SK-N-MC (cell line): ENCODE results near the gene THOC3.
"Not testable (repeated sequence)": the region's sequence is repeated elsewhere in the genome, so short reads cannot be mapped to it uniquely, and the experiment has no call there.

Experiments used
- EZH2 ChIP-seq: fragments of 200-600 bp; sonication (generic); IDR thresholded peaks from one replicate; pipeline ENCODE4 v1.6.1; 2017; ENCODE audit warnings: antibody characterized with exemption
- POLR2AphosphoS5 ChIP-seq: IDR thresholded peaks from 2 replicates; pipeline ENCODE4 v1.6.1; 2012; ENCODE audit warnings: mild to moderate bottlenecking, low read depth, low read length, borderline replicate concordance

DNA sequence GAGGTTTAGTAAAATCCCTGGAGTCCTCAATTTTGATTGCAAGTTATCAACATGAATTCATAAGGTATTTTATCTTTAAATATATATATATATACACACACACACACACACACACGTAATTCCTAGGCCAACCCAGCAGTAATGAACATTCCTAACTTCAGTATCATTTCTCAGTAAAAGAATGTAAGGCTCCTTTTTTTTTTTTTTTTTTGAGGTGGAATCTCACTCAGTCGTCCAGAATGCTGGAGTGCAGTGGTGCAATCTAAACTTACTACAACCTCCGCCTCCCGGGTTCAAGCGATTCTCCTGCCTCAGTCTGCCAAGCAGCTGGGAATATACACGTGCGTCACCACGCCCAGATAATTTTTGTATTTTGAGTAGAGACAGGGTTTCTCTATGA, 5.8 kb downstream of the THOC3 start:
- TF ChIP-seq EZH2, POLR2AphosphoS5: not testable (repeated sequence)
